Brain pericyte (primary cell): ENCODE data around the gene PLCE1.
"Not testable (repeated sequence)": the region's sequence is repeated elsewhere in the genome, so short reads cannot be mapped to it uniquely, and the experiment has no call there.

ENCODE experiments used
- DNase-seq: peaks from one replicate; pipeline ENCODE4 v3.0.0-alpha.2; 2012; ENCODE audit warnings: low read depth, low spot score

PLCE1 gene

GRCh38 chr10:93993782-93994437, at the start of gene PLCE1:
Gene PLCE1 (plus strand): TSS chr10:93993931. CDS start chr10:94031047, 37,116 bp downstream.
- no peak for DNase-seq

- no peak for DNase-seq
Measured at GRCh38 chr10:93945819-93946218, 47.9 kb upstream of the PLCE1 start.

GRCh38 chr10:93947055-93947454, 46.7 kb upstream of the PLCE1 start:
- peak; percentile 32 for DNase-seq

- no peak for DNase-seq
Measured at GRCh38 chr10:93947524-93947923, 46.2 kb upstream of the PLCE1 start.

- no peak for DNase-seq
Measured at GRCh38 chr10:93951905-93952304, 41.8 kb upstream of the PLCE1 start.

- DNase-seq, result no peak
Measured at GRCh38 chr10:93954299-93954698, 39.4 kb upstream of the PLCE1 start.

- no peak for DNase-seq
Measured at GRCh38 chr10:93954726-93955363, 38.9 kb upstream of the PLCE1 start.

- DNase-seq, result no peak
Measured at GRCh38 chr10:93958834-93959233, 34.9 kb upstream of the PLCE1 start.

- not testable (repeated sequence) for DNase-seq
Measured at GRCh38 chr10:93960988-93961387, 32.7 kb upstream of the PLCE1 start.

GRCh38 chr10:93962973-93963372, 30.8 kb upstream of the PLCE1 start:
- DNase-seq, result no peak

GRCh38 chr10:93963434-93963833, 30.3 kb upstream of the PLCE1 start:
- no peak for DNase-seq

- DNase-seq, result no peak
Measured at GRCh38 chr10:93965911-93966310, 27.8 kb upstream of the PLCE1 start.

GRCh38 chr10:93967756-93968155, 26.0 kb upstream of the PLCE1 start:
- DNase-seq, result no peak

GRCh38 chr10:93968540-93968945, 25.2 kb upstream of the PLCE1 start:
- no peak for DNase-seq

- DNase-seq, result not testable (repeated sequence)
Measured at GRCh38 chr10:93970433-93971010, 23.2 kb upstream of the PLCE1 start.

GRCh38 chr10:93973748-93974445, 19.8 kb upstream of the PLCE1 start:
- no peak for DNase-seq

- DNase-seq, result no peak
Measured at GRCh38 chr10:93977442-93977841, 16.3 kb upstream of the PLCE1 start.

GRCh38 chr10:93980486-93980885, 13.2 kb upstream of the PLCE1 start:
- DNase-seq, result no peak

GRCh38 chr10:93991114-93991513, 2.6 kb upstream of the PLCE1 start:
- DNase-seq, result no peak

GRCh38 chr10:93991596-93992284, 2.0 kb upstream of the PLCE1 start:
- DNase-seq, result no peak

- no peak for DNase-seq
Measured at GRCh38 chr10:93992400-93993030, 1.2 kb upstream of the PLCE1 start.
